ENCODE data around the gene CTSZ. TPM values are rescaled to one million over a fixed set of nuclear protein-coding genes. Genes with fewer than 3 reads are reported as not detected.
"Not testable (repeated sequence)": the region's sequence is repeated elsewhere in the genome, so short reads cannot be mapped to it uniquely, and the experiment has no call there.

Gene CTSZ
- total RNA-seq, 2 donors from 2014 or later: 242 to 436 TPM

GRCh38 chr20:59042796-59043631, 36.0 kb upstream of the CTSZ start:
- no peaks in the 10 kb centered on the region for H3K9me3 ChIP-seq
- peaks cover 16 to 24% of the 10 kb centered on the region in 2 donors for H3K4me1 ChIP-seq (ENCODE audit: control insufficient read depth in 1 of 2, low read depth in 2 of 2)
- no peaks in the 10 kb centered on the region for H3K36me3 ChIP-seq
- H3K27ac ChIP-seq: peak overlapping the region; percentile 57
- ATAC-seq (ENCODE audit: insufficient number of reproducible peaks, low FRiP score, low read depth) (peak; percentile 98), DNase-seq (ENCODE audit: low spot score) (peak; percentile 59)
- H3K4me3 ChIP-seq: peak overlapping the region; percentile 98
- no peaks in the 10 kb centered on the region for H3K27me3 ChIP-seq (replicated peaks; ENCODE audit: insufficient read depth)
- TF ChIP-seq CTCF (IDR thresholded peaks at IDR 0.05): no peak

GRCh38 chr20:59042151-59042795, 35.2 kb upstream of the CTSZ start, which contains the start of gene PRELID3B:
Gene PRELID3B (minus strand): TSS chr20:59042786. CDS start chr20:59042730, 56 bp downstream.
- Histone ChIP-seq H3K9me3 (no peaks in the 10 kb centered on the region), H3K27ac (peak within 1 kb of the TSS; percentile 57), H3K4me1 (ENCODE audit: control insufficient read depth in 1 of 2, low read depth in 2 of 2) (peaks cover 16 to 24% of the 10 kb centered on the region in 2 donors), H3K4me3 (peak within 1 kb of the TSS; percentile 98), H3K27me3 (replicated peaks; ENCODE audit: insufficient read depth) (no peaks in the 10 kb centered on the region), H3K36me3 (no peaks in the 10 kb centered on the region)
- no peak for TF ChIP-seq CTCF (IDR thresholded peaks at IDR 0.05)
- DNase-seq (ENCODE audit: low spot score) (no peak), ATAC-seq (ENCODE audit: insufficient number of reproducible peaks, low FRiP score, low read depth) (no peak)

GRCh38 chr20:59041487-59041886, 34.4 kb upstream of the CTSZ start:
- ATAC-seq (ENCODE audit: insufficient number of reproducible peaks, low FRiP score, low read depth); H3K9me3 ChIP-seq; H3K27me3 ChIP-seq (replicated peaks; ENCODE audit: insufficient read depth); H3K36me3 ChIP-seq; H3K27ac ChIP-seq; DNase-seq (ENCODE audit: low spot score): not testable (repeated sequence)
- Histone ChIP-seq H3K4me1 (ENCODE audit: control insufficient read depth in 1 of 2, low read depth in 2 of 2) (peaks cover 16 to 24% of the 10 kb centered on the region in 2 donors), H3K4me3 (peak overlapping the region; percentile 98)

- Histone ChIP-seq H3K27ac (no peak overlapping the region), H3K4me3 (no peak overlapping the region), H3K36me3 (peaks cover 4% of the 10 kb centered on the region), H3K9me3 (no peaks in the 10 kb centered on the region), H3K4me1 (ENCODE audit: control insufficient read depth in 1 of 2, low read depth in 2 of 2) (peaks cover 16 to 24% of the 10 kb centered on the region in 2 donors), H3K27me3 (replicated peaks; ENCODE audit: insufficient read depth) (no peaks in the 10 kb centered on the region)
- no peak for ATAC-seq (ENCODE audit: insufficient number of reproducible peaks, low FRiP score, low read depth)
- DNase-seq (ENCODE audit: low spot score): no peak
- no peak for TF ChIP-seq CTCF (IDR thresholded peaks at IDR 0.05)
Measured at GRCh38 chr20:59040667-59041066, 33.6 kb upstream of the CTSZ start.

- no peak for DNase-seq (ENCODE audit: low spot score)
- Histone ChIP-seq H3K27ac (no peak overlapping the region), H3K4me1 (ENCODE audit: control insufficient read depth in 1 of 2, low read depth in 2 of 2) (peaks cover 16 to 24% of the 10 kb centered on the region in 2 donors), H3K9me3 (no peaks in the 10 kb centered on the region), H3K36me3 (peaks cover 8% of the 10 kb centered on the region), H3K27me3 (replicated peaks; ENCODE audit: insufficient read depth) (no peaks in the 10 kb centered on the region), H3K4me3 (no peak overlapping the region)
- no peak for ATAC-seq (ENCODE audit: insufficient number of reproducible peaks, low FRiP score, low read depth)
- TF ChIP-seq CTCF (IDR thresholded peaks at IDR 0.05): no peak
Measured at GRCh38 chr20:59039233-59039632, 32.2 kb upstream of the CTSZ start.

All from thoracic aorta (tissue), 2 donors.